AG09319 (cell line): ENCODE data around the gene ERMARD.

Experiments
- DNase-seq: peaks from one replicate; pipeline ENCODE4 v3.0.0-alpha.2; 2010; ENCODE audit warnings: low read depth; ENCODE audit errors: extremely low read depth
- CTCF ChIP-seq: IDR thresholded peaks from 2 replicates; pipeline ENCODE4 v1.5.1; 2011; ENCODE audit warnings: low read depth, mild to moderate bottlenecking, inconsistent platforms, low read length, moderate library complexity

ERMARD gene

GRCh38 chr6:169827290-169827717 is 75.9 kb downstream of the ERMARD start:
- no peak for TF ChIP-seq CTCF
- no peak for DNase-seq

GRCh38 chr6:169828176-169828575 is 76.8 kb downstream of the ERMARD start:
- TF ChIP-seq CTCF = no peak
- DNase-seq = no peak

GRCh38 chr6:169829786-169830185 is 78.4 kb downstream of the ERMARD start:
- no peak for DNase-seq
- TF ChIP-seq CTCF = no peak

GRCh38 chr6:169830876-169831275 is 79.5 kb downstream of the ERMARD start:
- DNase-seq = no peak
- no peak for TF ChIP-seq CTCF
